Measurements from ENCODE around the gene RBP2.

The RBP2 gene

GRCh38 chr3:139522421-139522820 lies 46.1 kb upstream of the RBP2 start:
- no peak for TF ChIP-seq CTCF (IDR thresholded peaks at IDR 0.05; ENCODE audit: low read depth, low read length)
- no peak for TF ChIP-seq EZH2phosphoT487 (IDR thresholded peaks at IDR 0.05; ENCODE audit: low read depth)

DNA sequence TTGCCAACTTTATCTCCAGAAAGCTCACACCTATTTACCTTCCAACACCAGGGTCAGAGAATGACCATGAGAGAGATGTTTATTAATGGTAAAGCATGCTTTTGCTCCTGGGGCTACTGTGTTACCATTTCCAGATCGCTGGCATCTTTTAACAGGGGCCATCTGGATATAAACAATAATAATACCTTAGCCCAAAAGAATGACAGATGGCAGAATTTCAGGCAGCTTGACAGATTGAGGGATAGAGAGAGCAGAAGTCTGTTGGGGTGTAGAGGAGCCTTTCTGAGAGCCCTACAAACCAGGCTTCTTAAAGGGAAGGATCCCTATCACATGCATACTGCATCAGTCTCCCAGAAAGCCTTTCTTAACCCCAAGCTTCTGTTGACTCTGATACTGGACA lies 45.5 kb upstream of the RBP2 start:
- no peak overlapping the region for H3K4me2 ChIP-seq (ENCODE audit: low read length)
- H3K9me3 ChIP-seq (ENCODE audit: insufficient read depth, low read length) = no peaks in the 10 kb centered on the region
- no peak overlapping the region for H3K4me3 ChIP-seq (ENCODE audit: low read length)

More at GRCh38 chr3:139522421-139522820, 46.1 kb upstream of the RBP2 start:
- no peak overlapping the region for H3K4me3 ChIP-seq (ENCODE audit: low read length)
- no peak overlapping the region for H3K4me2 ChIP-seq (ENCODE audit: low read length)
- H3K9me3 ChIP-seq (ENCODE audit: insufficient read depth, low read length) = no peaks in the 10 kb centered on the region
- H4K20me1 ChIP-seq (ENCODE audit: insufficient read depth, low read length) = no peaks in the 10 kb centered on the region
- no peaks in the 10 kb centered on the region for H3K36me3 ChIP-seq (replicated peaks; ENCODE audit: low read depth, low read length)
- no peak overlapping the region for H3K27ac ChIP-seq (ENCODE audit: low read length)
- no peaks in the 10 kb centered on the region for H3K4me1 ChIP-seq (ENCODE audit: low read length)
- no peak overlapping the region for H3K9ac ChIP-seq (ENCODE audit: low read length)
- no peak overlapping the region for H2AFZ ChIP-seq (ENCODE audit: low read depth, low read length)
- H3K79me2 ChIP-seq (ENCODE audit: low read length) = no peaks in the 10 kb centered on the region
- H3K27me3 ChIP-seq (ENCODE audit: low read depth, low read length) = no peaks in the 10 kb centered on the region

DNA sequence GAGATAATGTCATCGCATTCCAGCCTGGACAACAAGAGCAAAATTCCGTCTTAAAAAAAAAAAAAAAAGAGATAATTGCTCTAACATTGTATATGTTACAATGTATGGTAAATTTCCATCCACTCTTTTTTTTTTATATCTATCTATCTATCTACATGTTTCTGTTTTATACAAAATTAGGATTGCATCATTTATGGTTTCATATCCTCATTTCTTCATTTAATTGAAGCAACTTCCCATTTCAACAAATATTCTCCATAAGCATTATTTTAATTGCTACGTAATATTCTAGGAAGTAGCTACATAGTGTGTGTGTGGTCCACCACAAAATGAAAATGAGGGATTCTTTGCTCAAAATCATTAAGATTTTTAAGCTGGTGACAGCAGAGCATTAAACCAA lies 44.8 kb upstream of the RBP2 start:
- TF ChIP-seq CTCF (IDR thresholded peaks at IDR 0.05; ENCODE audit: low read depth, low read length) (no peak), EZH2phosphoT487 (IDR thresholded peaks at IDR 0.05; ENCODE audit: low read depth) (no peak)
- no peak overlapping the region for H2AFZ ChIP-seq (ENCODE audit: low read depth, low read length)
- H3K4me3 ChIP-seq (ENCODE audit: low read length) = no peak overlapping the region
- H3K27me3 ChIP-seq (ENCODE audit: low read depth, low read length) = peaks cover 4% of the 10 kb centered on the region; the same call in 1 of the 2 replicates
- H3K4me1 ChIP-seq (ENCODE audit: low read length) = no peaks in the 10 kb centered on the region
- H3K9me3 ChIP-seq (ENCODE audit: insufficient read depth, low read length) = no peaks in the 10 kb centered on the region
- no peak overlapping the region for H3K27ac ChIP-seq (ENCODE audit: low read length)
- H3K36me3 ChIP-seq (replicated peaks; ENCODE audit: low read depth, low read length) = no peaks in the 10 kb centered on the region
- H3K4me2 ChIP-seq (ENCODE audit: low read length) = no peak overlapping the region
- no peaks in the 10 kb centered on the region for H3K79me2 ChIP-seq (ENCODE audit: low read length)
- no peaks in the 10 kb centered on the region for H4K20me1 ChIP-seq (ENCODE audit: insufficient read depth, low read length)
- no peak overlapping the region for H3K9ac ChIP-seq (ENCODE audit: low read length)

More for the DNA sequence above, 45.5 kb upstream of the RBP2 start:
- H3K79me2 ChIP-seq (ENCODE audit: low read length) = no peaks in the 10 kb centered on the region
- H3K36me3 ChIP-seq (replicated peaks; ENCODE audit: low read depth, low read length) = no peaks in the 10 kb centered on the region
- H4K20me1 ChIP-seq (ENCODE audit: insufficient read depth, low read length) = no peaks in the 10 kb centered on the region
- H3K9ac ChIP-seq (ENCODE audit: low read length) = no peak overlapping the region
- no peak overlapping the region for H3K27ac ChIP-seq (ENCODE audit: low read length)
- H2AFZ ChIP-seq (ENCODE audit: low read depth, low read length) = no peak overlapping the region
- peaks cover 1% of the 10 kb centered on the region; the same call in 1 of the 2 replicates for H3K27me3 ChIP-seq (ENCODE audit: low read depth, low read length)
- TF ChIP-seq EZH2phosphoT487 (IDR thresholded peaks at IDR 0.05; ENCODE audit: low read depth) (no peak), CTCF (IDR thresholded peaks at IDR 0.05; ENCODE audit: low read depth, low read length) (no peak)
- H3K4me1 ChIP-seq (ENCODE audit: low read length) = no peaks in the 10 kb centered on the region

DNA sequence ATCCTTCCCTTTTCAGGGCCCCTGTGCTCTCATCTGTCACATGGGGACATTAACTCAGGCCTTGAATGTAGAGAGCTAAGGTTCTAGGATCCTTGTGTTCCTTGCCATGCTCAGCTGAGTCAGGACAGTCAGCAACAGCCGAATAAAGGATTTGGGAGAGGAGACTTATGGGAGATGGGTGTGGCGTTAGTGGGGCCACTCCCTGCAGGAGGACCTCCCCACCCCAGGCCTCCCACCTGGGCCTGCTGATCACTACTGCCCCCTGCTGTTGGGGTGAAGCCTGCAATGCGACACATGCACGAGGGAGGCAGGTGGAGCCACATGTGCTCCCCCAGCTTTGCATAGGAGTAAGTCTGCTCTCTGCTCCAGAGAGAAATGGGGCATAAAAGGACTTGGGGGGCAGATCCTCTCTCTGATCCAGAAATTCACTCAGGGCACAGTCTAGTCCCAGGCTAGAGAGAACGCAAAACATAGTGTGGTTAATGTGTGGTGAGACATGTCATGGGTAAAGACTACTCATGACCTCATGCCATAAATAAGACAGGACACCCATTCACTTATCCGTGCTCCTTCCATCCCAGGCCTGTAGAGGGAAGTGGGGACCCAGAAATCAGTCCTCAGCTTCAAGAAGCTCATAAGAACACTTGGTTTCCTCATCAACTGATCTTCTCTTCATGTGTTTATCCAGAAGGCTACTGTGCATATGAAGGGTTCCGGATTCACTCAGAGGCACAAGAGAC lies 43.9 kb upstream of the RBP2 start:
- H3K9me3 ChIP-seq (ENCODE audit: insufficient read depth, low read length) = no peaks in the 10 kb centered on the region
- H3K4me3 ChIP-seq (ENCODE audit: low read length) = no peak overlapping the region
- TF ChIP-seq CTCF (IDR thresholded peaks at IDR 0.05; ENCODE audit: low read depth, low read length) (peak; percentile 42), EZH2phosphoT487 (IDR thresholded peaks at IDR 0.05; ENCODE audit: low read depth) (no peak)
- H3K79me2 ChIP-seq (ENCODE audit: low read length) = no peaks in the 10 kb centered on the region
- H3K4me1 ChIP-seq (ENCODE audit: low read length) = no peaks in the 10 kb centered on the region
- no peak overlapping the region for H3K4me2 ChIP-seq (ENCODE audit: low read length)
- no peak overlapping the region for H3K9ac ChIP-seq (ENCODE audit: low read length)
- no peaks in the 10 kb centered on the region for H3K36me3 ChIP-seq (replicated peaks; ENCODE audit: low read depth, low read length)
- H2AFZ ChIP-seq (ENCODE audit: low read depth, low read length) = no peak overlapping the region
- no peak overlapping the region for H3K27ac ChIP-seq (ENCODE audit: low read length)
- H4K20me1 ChIP-seq (ENCODE audit: insufficient read depth, low read length) = no peaks in the 10 kb centered on the region
- H3K27me3 ChIP-seq (ENCODE audit: low read depth, low read length) = peaks cover 4% of the 10 kb centered on the region; the same call in 1 of the 2 replicates

Measured in OCI-LY3 (cell line).